ENCODE measurements around the gene KLRF1. TPM values are rescaled to one million over a fixed set of nuclear protein-coding genes. Genes with fewer than 3 reads are reported as not detected.
"Not testable (repeated sequence)": the region's sequence is repeated elsewhere in the genome, so short reads cannot be mapped to it uniquely, and the experiment has no call there.

Gene KLRF1
- total RNA-seq, 2 experiments from 2014 or later = not detected

GRCh38 chr12:9864913-9865675 lies 37.8 kb downstream of the KLRF1 start:
- ChIA-PET CTCF (interaction anchor here (0.8 kb wide), 1 partner anchor 123 kb away, joined by 4 read pairs; no protein-coding TSS in a partner anchor), POLR2A (interaction anchor here (0.7 to 3.3 kb wide), 4 partner anchors 35 to 211 kb away, joined by 3 to 21 read pairs (median 7); no protein-coding TSS in a partner anchor)

- POLR2A ChIA-PET = interaction anchor here (1.1 to 3.3 kb wide), 3 partner anchors 106 to 112 kb away, joined by 4 to 21 read pairs (median 7); partner anchors contain the start of gene CD69
- CTCF ChIA-PET = interaction anchor here (0.8 to 1.3 kb wide), 2 partner anchors 18 to 69 kb away, joined by 3 to 4 read pairs; no protein-coding TSS in a partner anchor
Measured at GRCh38 chr12:9866860-9867269, 39.6 kb downstream of the KLRF1 start.

GRCh38 chr12:9867531-9867930 lies 40.2 kb downstream of the KLRF1 start:
- CTCF ChIA-PET = interaction anchor here (0.8 to 1.3 kb wide), 2 partner anchors 18 to 70 kb away, joined by 3 to 4 read pairs; no protein-coding TSS in a partner anchor
- POLR2A ChIA-PET = interaction anchor here (1.0 to 3.3 kb wide), 4 partner anchors 106 to 198 kb away, joined by 3 to 21 read pairs (median 5); partner anchors contain the start of genes CD69 and CLEC2D

- POLR2A ChIA-PET = interaction anchor here (0.7 to 3.3 kb wide), 4 partner anchors 111 to 686 kb away, joined by 3 to 21 read pairs (median 3); partner anchors contain the start of gene CLEC2D
- CTCF ChIA-PET = no interaction called here
Measured at GRCh38 chr12:9868311-9868801, 41.1 kb downstream of the KLRF1 start.

GRCh38 chr12:9868951-9869306 lies 41.6 kb downstream of the KLRF1 start:
- ChIA-PET CTCF (no interaction called here), POLR2A (interaction anchor here (0.7 to 3.3 kb wide), 4 partner anchors 111 to 685 kb away, joined by 3 to 21 read pairs (median 4); no protein-coding TSS in a partner anchor)

GRCh38 chr12:9869307-9870161 lies 42.3 kb downstream of the KLRF1 start, which contains the start of gene CLEC2B:
Gene CLEC2B, minus strand, starts transcription at chr12:9869354.
- ChIA-PET POLR2A (interaction anchor here (1.0 kb wide), 1 partner anchor 111 kb away, joined by 5 read pairs; no protein-coding TSS in a partner anchor), CTCF (no interaction called here)

GRCh38 chr12:9870286-9870866 lies 43.1 kb downstream of the KLRF1 start:
- POLR2A ChIA-PET = no interaction called here

GRCh38 chr12:9872162-9872561 lies 44.9 kb downstream of the KLRF1 start:
- POLR2A ChIA-PET = no interaction called here
- CTCF ChIA-PET = interaction anchor here (0.7 to 1.6 kb wide), 4 partner anchors 24 to 129 kb away, joined by 3 to 6 read pairs (median 3); no protein-coding TSS in a partner anchor

More at GRCh38 chr12:9870286-9870866, 43.1 kb downstream of the KLRF1 start:
- CTCF ChIA-PET = no interaction called here

- CTCF ChIA-PET = interaction anchor here (1.6 kb wide), 1 partner anchor 74 kb away, joined by 6 read pairs; no protein-coding TSS in a partner anchor
- POLR2A ChIA-PET = interaction anchor here (0.6 kb wide), 1 partner anchor 77 kb away, joined by 3 read pairs; no protein-coding TSS in a partner anchor
Measured at GRCh38 chr12:9872742-9873141, 45.5 kb downstream of the KLRF1 start.

GRCh38 chr12:9876120-9876519 lies 48.8 kb downstream of the KLRF1 start:
- CTCF ChIA-PET, POLR2A ChIA-PET: not testable (repeated sequence)

GRCh38 chr12:9880532-9881078 lies 53.3 kb downstream of the KLRF1 start:
- ChIA-PET CTCF (no interaction called here), POLR2A (no interaction called here)

GRCh38 chr12:9881246-9881645 lies 54.0 kb downstream of the KLRF1 start, which contains the start of gene KLRF2:
Gene KLRF2, plus strand, starts transcription at chr12:9881489. Its CDS starts 107 bp downstream, at chr12:9881596.
- ChIA-PET CTCF (no interaction called here), POLR2A (no interaction called here)

- ChIA-PET POLR2A (no interaction called here), CTCF (no interaction called here)
Measured at GRCh38 chr12:9881988-9882387, 54.7 kb downstream of the KLRF1 start.

GRCh38 chr12:9883175-9883574 lies 55.9 kb downstream of the KLRF1 start:
- ChIA-PET POLR2A (no interaction called here), CTCF (no interaction called here)

- CTCF ChIA-PET = no interaction called here
- POLR2A ChIA-PET = no interaction called here
Measured at GRCh38 chr12:9888665-9889273, 61.5 kb downstream of the KLRF1 start.

All from activated CD8-positive, alpha-beta memory T cell treated with anti-CD3 and anti-CD28 coated beads for 36 hours (primary cell).